Fibroblast of pulmonary artery (primary cell): Measurements from ENCODE around the gene TUT7.

Source experiments
- DNase-seq: peaks from one replicate; pipeline ENCODE4 v3.0.0-alpha.2; 2010; ENCODE audit warnings: low read depth
- H3K4me3 ChIP-seq: replicated peaks from 2 replicates; pipeline ENCODE4 v1.5.1; 2011; ENCODE audit warnings: low read depth, mild to moderate bottlenecking, control low read depth, low read length, moderate library complexity
- TF ChIP-seq, protein P1 (sequence below): IDR thresholded peaks from 2 replicates; pipeline ENCODE4 v1.5.1; 2011; ENCODE audit warnings: mild to moderate bottlenecking, control low read depth, low read length, inconsistent platforms; ENCODE audit errors: missing control alignments

The TUT7 gene

DNA sequence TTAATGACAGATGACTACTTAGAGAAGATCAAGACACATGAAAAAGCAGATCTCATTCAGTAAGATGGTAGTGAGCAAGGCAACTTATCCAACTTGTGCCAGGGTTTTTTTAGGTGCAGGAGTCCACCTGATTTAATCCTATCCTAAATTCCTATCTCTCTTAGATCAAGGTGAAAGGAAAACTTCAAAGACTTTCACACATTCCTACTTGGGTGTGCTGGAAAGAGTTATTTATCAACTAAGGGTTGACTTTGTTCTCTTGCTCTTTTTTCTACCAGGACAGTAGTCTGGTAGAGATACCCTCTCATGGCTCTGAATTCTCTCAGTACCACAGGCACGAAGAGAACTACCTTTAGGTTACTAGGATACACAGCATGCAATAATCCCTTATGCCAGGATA lies 18.2 kb downstream of the TUT7 start:
- no peak overlapping the region for H3K4me3 ChIP-seq
- DNase-seq, result no peak
- TF ChIP-seq, protein P1, sequence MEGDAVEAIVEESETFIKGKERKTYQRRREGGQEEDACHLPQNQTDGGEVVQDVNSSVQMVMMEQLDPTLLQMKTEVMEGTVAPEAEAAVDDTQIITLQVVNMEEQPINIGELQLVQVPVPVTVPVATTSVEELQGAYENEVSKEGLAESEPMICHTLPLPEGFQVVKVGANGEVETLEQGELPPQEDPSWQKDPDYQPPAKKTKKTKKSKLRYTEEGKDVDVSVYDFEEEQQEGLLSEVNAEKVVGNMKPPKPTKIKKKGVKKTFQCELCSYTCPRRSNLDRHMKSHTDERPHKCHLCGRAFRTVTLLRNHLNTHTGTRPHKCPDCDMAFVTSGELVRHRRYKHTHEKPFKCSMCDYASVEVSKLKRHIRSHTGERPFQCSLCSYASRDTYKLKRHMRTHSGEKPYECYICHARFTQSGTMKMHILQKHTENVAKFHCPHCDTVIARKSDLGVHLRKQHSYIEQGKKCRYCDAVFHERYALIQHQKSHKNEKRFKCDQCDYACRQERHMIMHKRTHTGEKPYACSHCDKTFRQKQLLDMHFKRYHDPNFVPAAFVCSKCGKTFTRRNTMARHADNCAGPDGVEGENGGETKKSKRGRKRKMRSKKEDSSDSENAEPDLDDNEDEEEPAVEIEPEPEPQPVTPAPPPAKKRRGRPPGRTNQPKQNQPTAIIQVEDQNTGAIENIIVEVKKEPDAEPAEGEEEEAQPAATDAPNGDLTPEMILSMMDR, result no peak

DNA sequence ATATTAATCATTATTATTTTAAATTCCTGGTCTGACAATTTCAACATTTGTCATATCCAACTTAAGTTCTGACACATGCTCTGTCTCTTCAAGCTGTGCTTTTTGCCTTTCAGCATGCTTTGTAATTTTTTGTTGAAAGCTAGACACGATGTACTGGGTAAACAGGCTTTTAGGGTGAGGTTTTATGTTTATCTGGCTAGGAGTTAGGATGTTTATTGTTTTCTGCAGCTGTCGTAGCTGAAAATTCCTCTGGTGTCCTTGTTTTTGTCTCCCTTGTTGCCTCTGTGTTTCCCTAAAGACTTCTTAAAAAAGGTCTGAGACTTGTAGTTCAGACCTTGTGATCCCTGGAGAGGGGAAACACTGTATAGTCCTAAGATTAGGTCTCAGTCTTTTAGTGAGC lies 20.6 kb downstream of the TUT7 start:
- TF ChIP-seq, protein P1, result no peak
- H3K4me3 ChIP-seq, result no peak overlapping the region
- no peak for DNase-seq

DNA sequence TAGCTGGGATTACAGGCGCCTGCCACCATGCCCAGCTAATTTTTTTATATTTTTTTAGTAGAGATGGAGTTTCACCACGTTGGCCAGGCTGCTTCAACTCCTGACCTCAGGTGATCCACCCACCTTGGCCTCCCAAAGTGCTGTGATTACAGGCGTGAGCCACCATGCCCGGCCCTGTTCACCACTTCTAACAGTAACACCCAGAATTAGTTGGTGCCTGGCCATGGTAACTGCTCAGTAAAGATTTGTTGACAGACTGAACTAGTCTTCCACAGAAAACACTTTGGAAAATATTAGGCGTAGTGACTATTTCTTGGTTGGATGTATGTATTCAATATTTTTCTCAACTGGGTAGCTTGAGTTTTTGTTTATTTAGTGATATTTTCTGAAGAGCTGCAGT lies 24.0 kb downstream of the TUT7 start:
- TF ChIP-seq, protein P1, result no peak
- H3K4me3 ChIP-seq, result no peak overlapping the region
- no peak for DNase-seq

DNA sequence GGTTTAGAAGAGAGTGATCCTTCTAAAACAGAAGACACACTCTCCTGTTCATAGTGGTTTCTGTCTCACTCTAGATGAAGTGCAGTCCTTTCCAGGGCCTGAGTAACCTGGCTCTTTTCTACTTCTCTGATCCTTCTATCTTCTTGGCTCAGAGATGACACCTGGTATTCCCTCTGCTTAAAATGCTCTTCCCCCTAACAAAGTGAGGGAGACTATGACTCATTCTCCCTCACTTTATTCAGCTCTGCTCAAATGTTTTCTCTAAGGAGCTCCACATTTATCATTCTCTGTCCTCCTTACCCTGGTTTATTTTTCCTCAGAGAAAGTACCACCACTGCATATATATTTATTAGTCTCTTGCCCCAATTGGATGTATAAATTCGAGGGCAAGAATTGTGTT lies 24.6 kb downstream of the TUT7 start:
- no peak for DNase-seq
- TF ChIP-seq, protein P1, result no peak
- no peak overlapping the region for H3K4me3 ChIP-seq

DNA sequence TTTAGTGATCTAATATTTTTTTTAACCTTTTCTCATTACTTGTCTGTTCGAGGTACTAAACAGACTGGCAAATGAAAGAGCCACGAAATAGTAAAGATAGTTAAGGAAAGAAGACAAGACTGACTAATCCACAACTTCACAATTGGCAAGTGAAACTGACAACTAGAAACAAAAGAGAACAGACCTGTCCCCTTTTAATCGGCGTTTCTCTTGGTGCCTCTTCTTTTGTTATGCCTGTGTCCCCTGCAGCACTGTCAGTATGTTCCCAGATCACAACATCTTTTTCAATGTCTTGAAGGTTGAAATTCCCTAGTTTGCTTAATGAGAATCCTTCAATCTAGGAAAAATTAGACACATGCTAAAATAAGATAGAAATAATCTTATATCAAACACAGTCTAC lies 26.1 kb downstream of the TUT7 start:
- no peak overlapping the region for H3K4me3 ChIP-seq
- no peak for DNase-seq
- TF ChIP-seq, protein P1, result no peak

DNA sequence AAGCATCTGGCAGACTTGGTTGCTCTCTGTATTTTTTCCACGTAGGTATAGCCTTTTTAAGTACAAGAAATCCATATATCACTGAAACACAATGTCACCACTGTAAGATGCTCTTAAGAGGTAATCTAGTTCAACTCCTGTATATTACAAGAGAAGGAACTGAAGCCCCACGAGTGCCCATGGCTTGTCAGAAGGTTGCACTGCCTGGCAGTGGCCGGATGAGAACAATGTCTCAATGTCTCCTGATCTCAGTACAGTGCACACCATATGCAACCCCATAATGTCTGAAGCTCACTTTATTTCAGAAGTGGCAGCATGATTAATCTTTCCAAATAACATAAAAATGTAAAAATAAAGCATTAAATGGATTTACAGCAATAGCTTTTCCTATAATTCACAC lies 27.7 kb downstream of the TUT7 start:
- DNase-seq, result no peak
- TF ChIP-seq, protein P1, result no peak
- H3K4me3 ChIP-seq, result no peak overlapping the region

DNA sequence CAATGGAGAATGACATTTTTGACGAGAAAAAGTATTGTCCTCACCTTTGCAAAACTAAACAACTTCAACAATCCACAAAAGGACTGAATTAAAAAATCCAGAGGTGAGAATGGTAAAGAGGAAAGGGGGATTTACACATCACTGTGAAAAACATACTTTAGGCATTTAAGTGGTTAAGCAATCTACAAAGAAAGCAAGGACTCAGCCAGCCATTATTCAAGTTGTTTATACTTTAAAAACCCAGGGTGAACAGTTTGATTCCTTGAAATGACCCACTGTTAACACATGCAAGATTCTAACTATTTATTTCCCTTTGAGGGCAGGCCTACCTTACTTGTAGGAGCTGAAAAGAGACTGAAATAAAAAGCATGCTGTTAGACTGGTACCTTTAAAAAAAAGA lies 29.3 kb downstream of the TUT7 start:
- TF ChIP-seq, protein P1, result no peak
- no peak for DNase-seq
- no peak overlapping the region for H3K4me3 ChIP-seq
